H9 (cell line): ENCODE data around the gene SLC45A1. TPM values are rescaled to one million over a fixed set of nuclear protein-coding genes. Genes with fewer than 3 reads are reported as not detected.

Experiments used
- DNase-seq: peaks from one replicate; pipeline ENCODE4 v3.0.0-alpha.2; 2017
- H2AFZ ChIP-seq: one replicate; pipeline ENCODE4 v1.6.1; 2013; ENCODE audit warnings: mild to moderate bottlenecking, low read length, control low read depth, moderate library complexity
- H2AK5ac ChIP-seq: 2 replicates; pipeline ENCODE4 v1.6.1; 2013; ENCODE audit warnings: low read length, control low read depth, mixed read lengths; ENCODE audit not compliant: insufficient read length
- H2BK120ac ChIP-seq: one replicate; pipeline ENCODE4 v1.6.1; 2013; ENCODE audit warnings: low read depth, mild to moderate bottlenecking, low read length, control low read depth, inconsistent platforms; ENCODE audit not compliant: poor library complexity, severe bottlenecking
- H2BK12ac ChIP-seq: 2 replicates; pipeline ENCODE4 v1.6.1; 2013; ENCODE audit warnings: low read length, control low read depth, mixed read lengths, low read depth; ENCODE audit not compliant: insufficient read length
- H2BK15ac ChIP-seq: 2 replicates; pipeline ENCODE4 v1.6.1; 2013; ENCODE audit warnings: low read depth, low read length, control low read depth
- H2BK20ac ChIP-seq: one replicate; pipeline ENCODE4 v1.6.1; 2013; ENCODE audit warnings: low read depth, mild to moderate bottlenecking, low read length, control low read depth, inconsistent platforms; ENCODE audit not compliant: poor library complexity, severe bottlenecking
- H2BK5ac ChIP-seq: 2 replicates; pipeline ENCODE4 v1.6.1; 2013; ENCODE audit warnings: low read length, control low read depth, mixed read lengths; ENCODE audit not compliant: insufficient read length
- H3K14ac ChIP-seq: 2 replicates; pipeline ENCODE4 v1.6.1; 2013; ENCODE audit warnings: low read length, control low read depth; ENCODE audit not compliant: insufficient read depth
- H3K18ac ChIP-seq: 2 replicates; pipeline ENCODE4 v1.6.1; 2013; ENCODE audit warnings: low read depth, mild to moderate bottlenecking, mixed read lengths, low read length, control low read depth; ENCODE audit not compliant: insufficient read length
- H3K23ac ChIP-seq: 2 replicates; pipeline ENCODE4 v1.6.1; 2013; ENCODE audit warnings: low read length, control low read depth, mixed read lengths, low read depth; ENCODE audit not compliant: insufficient read length
- H3K23me2 ChIP-seq: 2 replicates; pipeline ENCODE4 v1.6.1; 2013; ENCODE audit warnings: low read depth, mild to moderate bottlenecking, mixed read lengths, low read length, control low read depth; ENCODE audit not compliant: insufficient read length, poor library complexity, severe bottlenecking
- H3K27ac ChIP-seq: 2 replicates; pipeline ENCODE4 v1.5.1; 2013; ENCODE audit warnings: low read length, control low read depth, mixed read lengths, low read depth; ENCODE audit not compliant: insufficient read length
- H3K27me3 ChIP-seq: 2 replicates; pipeline ENCODE4 v1.6.1; 2013; ENCODE audit warnings: low read length, control low read depth, inconsistent platforms; ENCODE audit not compliant: insufficient read depth
- H3K4ac ChIP-seq: 2 replicates; pipeline ENCODE4 v1.6.1; 2013; ENCODE audit warnings: low read depth, mild to moderate bottlenecking, control low read depth, inconsistent platforms, low read length, moderate library complexity
- H3K4me1 ChIP-seq: 2 replicates; pipeline ENCODE4 v1.6.1; 2013; ENCODE audit warnings: low read length, control low read depth, inconsistent platforms; ENCODE audit not compliant: insufficient read depth
- H3K4me2 ChIP-seq: 2 replicates; pipeline ENCODE4 v1.6.1; 2013; ENCODE audit warnings: low read length, control low read depth, mixed read lengths; ENCODE audit not compliant: insufficient read length, insufficient read depth
- H3K56ac ChIP-seq: 2 replicates; pipeline ENCODE4 v1.6.1; 2013; ENCODE audit warnings: low read depth, mild to moderate bottlenecking, mixed read lengths, low read length, control low read depth; ENCODE audit not compliant: insufficient read length
- H3K79me1 ChIP-seq: 2 replicates; pipeline ENCODE4 v1.6.1; 2013; ENCODE audit warnings: low read depth, mild to moderate bottlenecking, moderate library complexity, low read length, control low read depth, inconsistent platforms; ENCODE audit not compliant: insufficient read depth, poor library complexity, severe bottlenecking
- H3K79me2 ChIP-seq: 2 replicates; pipeline ENCODE4 v1.6.1; 2013; ENCODE audit warnings: low read length, control low read depth, inconsistent platforms; ENCODE audit not compliant: insufficient read depth
- H3K9ac ChIP-seq: 2 replicates; pipeline ENCODE4 v1.6.1; 2013; ENCODE audit warnings: low read length, control low read depth, mixed read lengths; ENCODE audit not compliant: insufficient read length; ENCODE audit errors: extremely low read depth
- H3K9me3 ChIP-seq: one replicate; pipeline ENCODE4 v1.6.1; 2013; ENCODE audit warnings: low read depth, low read length, inconsistent platforms; ENCODE audit not compliant: control insufficient read depth
- H3T11ph ChIP-seq: one replicate; pipeline ENCODE4 v1.6.1; 2013; ENCODE audit warnings: mild to moderate bottlenecking, low read length, control low read depth, inconsistent platforms
- H4K20me1 ChIP-seq: one replicate; pipeline ENCODE4 v1.6.1; 2013; ENCODE audit not compliant: control insufficient read depth, insufficient read length, insufficient read depth
- H4K5ac ChIP-seq: 2 replicates; pipeline ENCODE4 v1.6.1; 2013; ENCODE audit warnings: low read depth, mild to moderate bottlenecking, mixed read lengths, low read length, control low read depth; ENCODE audit not compliant: insufficient read length
- H4K8ac ChIP-seq: replicated peaks from 2 replicates; pipeline ENCODE4 v1.6.1; 2013; ENCODE audit warnings: low read length, control low read depth, mixed read lengths, low read depth; ENCODE audit not compliant: insufficient read length
- H4K91ac ChIP-seq: 2 replicates; pipeline ENCODE4 v1.6.1; 2013; ENCODE audit warnings: low read depth, mild to moderate bottlenecking, moderate library complexity, mixed read lengths, low read length, control low read depth; ENCODE audit not compliant: insufficient read length
- H3K27ac Mint-ChIP-seq, 3 experiments: 2 replicates in 2 of 3; 3 replicates in 1 of 3; pipeline ENCODE4 v1.8.0; 2020 to 2021; ENCODE audit warnings: mixed read lengths in 3 of 3, mild to moderate bottlenecking in 1 of 3, moderate library complexity in 1 of 3
- H3K27me3 Mint-ChIP-seq: 2 replicates; pipeline ENCODE4 v1.8.0; 2021; ENCODE audit warnings: low read depth, mild to moderate bottlenecking, moderate library complexity, mixed read lengths
- H3K36me3 Mint-ChIP-seq, 3 experiments: 2 replicates in 2 of 3; 3 replicates in 1 of 3; pipeline ENCODE4 v1.8.0; 2020 to 2021; ENCODE audit warnings: low read depth in 3 of 3, mixed read lengths in 3 of 3; ENCODE audit not compliant: insufficient read depth in 1 of 3
- H3K4me1 Mint-ChIP-seq, 2 experiments: 2 replicates each; pipeline ENCODE4 v1.8.0; 2020; ENCODE audit warnings: mixed read lengths in 2 of 2
- H3K4me3 Mint-ChIP-seq, 2 experiments: 2 replicates in 1 of 2; 3 replicates in 1 of 2; pipeline ENCODE4 v1.8.0; 2020 to 2021; ENCODE audit warnings: mild to moderate bottlenecking in 2 of 2, mixed read lengths in 2 of 2, moderate library complexity in 1 of 2
- H3K9me3 Mint-ChIP-seq, 2 experiments: 2 replicates in 1 of 2; 3 replicates in 1 of 2; pipeline ENCODE4 v1.8.0; 2020; ENCODE audit warnings: mild to moderate bottlenecking in 2 of 2, mixed read lengths in 2 of 2, moderate library complexity in 1 of 2
- WGBS: extraction: QIAGEN DNeasy Blood & Tissue Kit; methylation state at CpG from one replicate; pipeline ENCODE4 v1.1.7; 2013; ENCODE audit warnings: missing lambda C conversion rate, low lambda C conversion rate, mixed read lengths; ENCODE audit not compliant: insufficient read length; ENCODE audit errors: extremely low coverage; 5-methylcytosine and 5-hydroxymethylcytosine counted together
- total RNA-seq: library from RNA; stranded (reverse); gene quantifications from 2 replicates; pipeline ENCODE4 v1.2.1, GENCODE V29; 2021
- TF ChIP-seq, protein P1 (sequence below): fragments of 200-600 bp; sonication (generic); conservative IDR thresholded peaks from 3 replicates; pipeline ENCODE4 v1.8.0; 2021; ENCODE audit warnings: antibody characterized with exemption, mild to moderate bottlenecking

The SLC45A1 gene
- total RNA-seq, 1 experiment from 2014 or later: 0.63 TPM

GRCh38 chr1:8325771-8326170 is 7.9 kb downstream of the SLC45A1 start:
- H2AK5ac ChIP-seq: no peak overlapping the region
- no peak overlapping the region for H4K8ac ChIP-seq

More at GRCh38 chr1:8325771-8326170, 7.9 kb downstream of the SLC45A1 start:
- Histone ChIP-seq H2BK20ac (no peak overlapping the region), H3K9ac (no peak overlapping the region), H2BK15ac (no peak overlapping the region), H3K27ac (no peak overlapping the region), H3K9me3 (no peaks in the 10 kb centered on the region), H3K23me2 (no peaks in the 10 kb centered on the region), H3K14ac (no peak overlapping the region), H2BK12ac (no peak overlapping the region), H4K91ac (no peak overlapping the region), H2AFZ (no peak overlapping the region), H3K23ac (no peak overlapping the region), H3K27me3 (no peaks in the 10 kb centered on the region), H3K18ac (no peak overlapping the region), H2BK5ac (no peak overlapping the region), H3K4me2 (no peak overlapping the region), H3K79me2 (no peaks in the 10 kb centered on the region), H3K4me1 (no peaks in the 10 kb centered on the region), H4K5ac (no peak overlapping the region), H3K56ac (no peak overlapping the region), H4K20me1 (no peaks in the 10 kb centered on the region), H3T11ph (no peak overlapping the region), H2BK120ac (no peak overlapping the region), H3K4ac (no peak overlapping the region), H3K79me1 (no peaks in the 10 kb centered on the region)
- Mint-ChIP-seq H3K4me1 (peaks cover 0 to 2% of the 10 kb centered on the region in 2 experiments; a peak in 1 of 4 replicates), H3K36me3 (no peaks in the 10 kb centered on the region; a peak in 1 of 7 replicates), H3K9me3 (peaks cover 2 to 3% of the 10 kb centered on the region in 2 experiments; a peak in 2 of 5 replicates), H3K27me3 (peaks cover 2% of the 10 kb centered on the region; the same call in 1 of the 2 replicates), H3K4me3 (no peak overlapping the region), H3K27ac (no peak overlapping the region; a peak in 1 of 7 replicates)
- WGBS: no CpG with 5 or more reads among the region's 21 CpGs
- DNase-seq: no peak
- TF ChIP-seq, protein P1, sequence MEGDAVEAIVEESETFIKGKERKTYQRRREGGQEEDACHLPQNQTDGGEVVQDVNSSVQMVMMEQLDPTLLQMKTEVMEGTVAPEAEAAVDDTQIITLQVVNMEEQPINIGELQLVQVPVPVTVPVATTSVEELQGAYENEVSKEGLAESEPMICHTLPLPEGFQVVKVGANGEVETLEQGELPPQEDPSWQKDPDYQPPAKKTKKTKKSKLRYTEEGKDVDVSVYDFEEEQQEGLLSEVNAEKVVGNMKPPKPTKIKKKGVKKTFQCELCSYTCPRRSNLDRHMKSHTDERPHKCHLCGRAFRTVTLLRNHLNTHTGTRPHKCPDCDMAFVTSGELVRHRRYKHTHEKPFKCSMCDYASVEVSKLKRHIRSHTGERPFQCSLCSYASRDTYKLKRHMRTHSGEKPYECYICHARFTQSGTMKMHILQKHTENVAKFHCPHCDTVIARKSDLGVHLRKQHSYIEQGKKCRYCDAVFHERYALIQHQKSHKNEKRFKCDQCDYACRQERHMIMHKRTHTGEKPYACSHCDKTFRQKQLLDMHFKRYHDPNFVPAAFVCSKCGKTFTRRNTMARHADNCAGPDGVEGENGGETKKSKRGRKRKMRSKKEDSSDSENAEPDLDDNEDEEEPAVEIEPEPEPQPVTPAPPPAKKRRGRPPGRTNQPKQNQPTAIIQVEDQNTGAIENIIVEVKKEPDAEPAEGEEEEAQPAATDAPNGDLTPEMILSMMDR: no peak
